Prostate gland (tissue), 2 donors: Measurements from ENCODE around the gene PHKB.

Experiments used
- CTCF ChIP-seq, 4 experiments: fragments of 200-600 bp in 2 of 4; fragments of 450-650 bp in 2 of 4; sonication (generic) in 2 of 4; IDR thresholded peaks; 1 replicate in 3 of 4; 2 replicates in 1 of 4; pipeline ENCODE4 v1.5.1; 2016 to 2019; ENCODE audit warnings: antibody characterized with exemption in 4 of 4, mild to moderate bottlenecking in 2 of 4, moderate library complexity in 2 of 4
- POLR2AphosphoS5 ChIP-seq: sonication (generic); formaldehyde crosslinking; IDR thresholded peaks from one replicate; pipeline ENCODE4 v1.6.1; 2017; ENCODE audit warnings: antibody characterized with exemption

GRCh38 chr16:47507701-47508100 is 46.6 kb downstream of the PHKB start:
- TF ChIP-seq CTCF (IDR thresholded peaks at IDR 0.05): no peak
- no peak for TF ChIP-seq POLR2AphosphoS5
